HepG2 (cell line): ENCODE data around the gene CCDC142. TPM values are rescaled to one million over a fixed set of nuclear protein-coding genes. Genes with fewer than 3 reads are reported as not detected.
A peak's percentile ranks its signal among the peaks of the same experiment; 100 is the strongest.

ENCODE experiments used
- CC2D1A ChIP-seq: sonication (generic); formaldehyde crosslinking; IDR thresholded peaks from 2 replicates; pipeline ENCODE4 v1.8.1; 2023; ENCODE audit warnings: mild to moderate bottlenecking, missing genetic modification reagents
- HNF4A ChIP-seq: sonication (generic); formaldehyde crosslinking; IDR thresholded peaks from 2 replicates; pipeline ENCODE4 v1.4.0; 2020; ENCODE audit warnings: missing genetic modification reagents
- KAT7 ChIP-seq: IDR thresholded peaks from 2 replicates; pipeline ENCODE4 v1.6.1; 2018; ENCODE audit warnings: borderline replicate concordance, missing compliant biosample characterization
- KLF9 ChIP-seq: IDR thresholded peaks from 2 replicates; pipeline ENCODE4 v1.6.1; 2016; ENCODE audit warnings: low read depth
- PHF20 ChIP-seq: sonication (generic); formaldehyde crosslinking; IDR thresholded peaks from 2 replicates; pipeline ENCODE4 v1.5.0; 2020; ENCODE audit warnings: mild to moderate bottlenecking, missing genetic modification reagents
- SCMH1 ChIP-seq: sonication (generic); formaldehyde crosslinking; IDR thresholded peaks from 2 replicates; pipeline ENCODE4 v1.9.0; 2021; ENCODE audit warnings: missing genetic modification reagents, mild to moderate bottlenecking, borderline replicate concordance
- SMARCC2 ChIP-seq: fragments of 450-650 bp; IDR thresholded peaks from 2 replicates; pipeline ENCODE4 v1.6.1; 2017; ENCODE audit warnings: antibody characterized with exemption, mild to moderate bottlenecking
- STAG1 ChIP-seq: sonication (generic); formaldehyde crosslinking; IDR thresholded peaks from 2 replicates; pipeline ENCODE4 v1.4.0; 2020; ENCODE audit warnings: missing genetic modification reagents
- TEAD2 ChIP-seq: sonication (generic); formaldehyde crosslinking; IDR thresholded peaks from 2 replicates; pipeline ENCODE4 v1.9.0; 2021; ENCODE audit warnings: missing genetic modification reagents
- ZBTB20 ChIP-seq: sonication (generic); formaldehyde crosslinking; IDR thresholded peaks from 2 replicates; pipeline ENCODE4 v1.8.1; 2023; ENCODE audit warnings: missing genetic modification reagents, low read depth, mild to moderate bottlenecking, borderline replicate concordance
- ZBTB38 ChIP-seq: sonication (generic); formaldehyde crosslinking; IDR thresholded peaks from 2 replicates; pipeline ENCODE4 v1.5.1; 2020; ENCODE audit warnings: mild to moderate bottlenecking, missing genetic modification reagents
- ZNF550 ChIP-seq: sonication (generic); formaldehyde crosslinking; IDR thresholded peaks from 2 replicates; pipeline ENCODE4 v1.4.0; 2020; ENCODE audit warnings: mild to moderate bottlenecking, missing genetic modification reagents, borderline replicate concordance
- ZNF746 ChIP-seq: sonication (generic); formaldehyde crosslinking; IDR thresholded peaks from 2 replicates; pipeline ENCODE4 v1.8.0; 2022; ENCODE audit warnings: mild to moderate bottlenecking, missing genetic modification reagents
- ZNF816 ChIP-seq: sonication (generic); formaldehyde crosslinking; IDR thresholded peaks from 2 replicates; pipeline ENCODE4 v1.8.0; 2022; ENCODE audit warnings: missing genetic modification reagents, mild to moderate bottlenecking, borderline replicate concordance
- polyA plus RNA-seq, 8 experiments: library from polyadenylated mRNA; depleted of rRNA in 3 of 8; stranded (reverse) in 7 of 8; unstranded in 1 of 8; fragments of >200 nt; fragmentation: Illumina TruSeq in 4 of 8; extraction: Trizol in 4 of 8; gene quantifications; 2 replicates each; pipeline versions ENCODE4 v1.2.1 to v1.2.3, GENCODE V29; 2011 to 2016; ENCODE audit warnings: low read depth in 4 of 8, missing spikeins in 1 of 8, mixed read lengths in 1 of 8; ENCODE audit not compliant: insufficient read depth in 1 of 8
- total RNA-seq, 5 experiments: library from RNA; depleted of rRNA; stranded (reverse); fragments of >200 nt; fragmentation: Illumina TruSeq; extraction: Trizol; gene quantifications; 2 replicates each; pipeline ENCODE4 v1.2.3, GENCODE V29; 2016; ENCODE audit warnings: low read depth in 1 of 5
- TF ChIP-seq, protein P1 (sequence below): sonication (generic); formaldehyde crosslinking; IDR thresholded peaks from 2 replicates; pipeline ENCODE4 v1.8.1; 2023; ENCODE audit warnings: missing genetic modification reagents, mild to moderate bottlenecking, borderline replicate concordance
- TF ChIP-seq, protein P2 (sequence below): sonication (generic); formaldehyde crosslinking; conservative IDR thresholded peaks from 2 replicates; pipeline ENCODE4 v1.8.0; 2022; ENCODE audit warnings: mild to moderate bottlenecking, moderate library complexity, missing genetic modification reagents
- TF ChIP-seq, protein P3 (sequence below): sonication (generic); formaldehyde crosslinking; IDR thresholded peaks from 2 replicates; pipeline ENCODE4 v1.4.0; 2020; ENCODE audit warnings: missing genetic modification reagents
- TF ChIP-seq, protein P4 (sequence below): sonication (generic); formaldehyde crosslinking; IDR thresholded peaks from 2 replicates; pipeline ENCODE4 v1.4.0; 2020; ENCODE audit warnings: missing genetic modification reagents
- TF ChIP-seq, protein P5 (sequence below): sonication (generic); formaldehyde crosslinking; IDR thresholded peaks from 2 replicates; pipeline ENCODE4 v1.5.0; 2020; ENCODE audit warnings: mild to moderate bottlenecking, low read depth, missing genetic modification reagents, borderline replicate concordance

The CCDC142 gene
- total and polyA plus RNA-seq, 2 of the 13 experiments (the other 11 are each of a cell fraction or from before 2014, with no cell fraction given): 14.7 to 30.4 TPM

DNA sequence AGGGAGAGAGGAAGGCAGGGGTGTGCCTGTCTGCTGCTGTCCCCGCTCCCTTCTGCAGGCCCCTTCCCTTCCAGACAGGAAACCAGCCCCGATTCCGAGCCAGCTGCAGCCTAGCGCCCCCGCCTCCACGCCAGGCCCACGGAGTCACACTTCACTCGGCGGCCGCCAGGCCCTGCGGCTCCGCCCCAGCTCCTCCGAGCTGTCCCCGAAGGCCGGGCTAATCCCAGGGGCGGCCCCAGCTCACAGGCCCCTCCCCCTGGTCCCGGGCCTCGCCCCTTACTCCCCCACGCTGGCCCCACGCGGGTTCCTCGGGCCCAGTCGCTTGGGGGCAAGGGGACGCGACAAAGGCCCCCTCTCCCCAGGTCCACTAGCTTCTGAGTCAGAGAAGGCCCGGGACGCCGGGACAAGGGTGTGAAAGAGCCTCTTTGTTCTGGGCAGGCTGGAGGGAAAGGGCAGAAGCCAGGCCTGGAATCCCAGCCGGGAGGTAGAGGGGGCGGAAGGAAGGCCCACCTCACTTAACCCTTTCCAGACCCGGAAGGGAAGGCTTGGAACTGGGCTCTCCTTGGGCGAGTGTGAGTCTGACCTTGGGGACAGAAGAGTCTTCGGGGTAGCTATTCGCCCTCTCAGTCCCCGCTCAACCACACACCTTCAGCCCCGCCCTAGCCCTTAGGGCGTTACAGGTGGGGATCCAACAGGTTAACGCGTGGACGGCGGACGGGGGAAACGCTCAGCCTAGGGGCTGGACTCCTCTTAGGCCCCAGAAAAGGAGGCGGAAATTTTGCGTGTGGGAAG is 42.2 kb downstream of the CCDC142 start (continued):
- TF ChIP-seq ZNF816 (no peak), ZNF746 (CRISPR knock-in tag) (peak; percentile 87), ZBTB20 (peak; percentile 91), TEAD2 (CRISPR knock-in tag) (no peak), ZBTB38 (peak; percentile 91), CC2D1A (CRISPR knock-in tag) (no peak), STAG1 (CRISPR knock-in tag) (peak; percentile 27), ZNF550 (CRISPR knock-in tag) (no peak), KLF9 (peak; percentile 98; the same call in 1 of the 2 replicates), SCMH1 (CRISPR knock-in tag) (no peak), KAT7 (CRISPR knock-in tag) (peak; percentile 89), PHF20 (CRISPR knock-in tag) (no peak; the same call in none of the 2 replicates), SMARCC2 (no peak), HNF4A (CRISPR knock-in tag) (no peak; the same call in 1 of the 2 replicates)
- TF ChIP-seq, protein P1, sequence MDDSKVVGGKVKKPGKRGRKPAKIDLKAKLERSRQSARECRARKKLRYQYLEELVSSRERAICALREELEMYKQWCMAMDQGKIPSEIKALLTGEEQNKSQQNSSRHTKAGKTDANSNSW: peak; percentile 28; the same call in 1 of the 2 replicates
- TF ChIP-seq, protein P2, sequence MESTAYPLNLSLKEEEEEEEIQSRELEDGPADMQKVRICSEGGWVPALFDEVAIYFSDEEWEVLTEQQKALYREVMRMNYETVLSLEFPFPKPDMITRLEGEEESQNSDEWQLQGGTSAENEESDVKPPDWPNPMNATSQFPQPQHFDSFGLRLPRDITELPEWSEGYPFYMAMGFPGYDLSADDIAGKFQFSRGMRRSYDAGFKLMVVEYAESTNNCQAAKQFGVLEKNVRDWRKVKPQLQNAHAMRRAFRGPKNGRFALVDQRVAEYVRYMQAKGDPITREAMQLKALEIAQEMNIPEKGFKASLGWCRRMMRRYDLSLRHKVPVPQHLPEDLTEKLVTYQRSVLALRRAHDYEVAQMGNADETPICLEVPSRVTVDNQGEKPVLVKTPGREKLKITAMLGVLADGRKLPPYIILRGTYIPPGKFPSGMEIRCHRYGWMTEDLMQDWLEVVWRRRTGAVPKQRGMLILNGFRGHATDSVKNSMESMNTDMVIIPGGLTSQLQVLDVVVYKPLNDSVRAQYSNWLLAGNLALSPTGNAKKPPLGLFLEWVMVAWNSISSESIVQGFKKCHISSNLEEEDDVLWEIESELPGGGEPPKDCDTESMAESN (CRISPR knock-in tag): peak; percentile 60; the same call in 1 of the 2 replicates
- TF ChIP-seq, protein P3, sequence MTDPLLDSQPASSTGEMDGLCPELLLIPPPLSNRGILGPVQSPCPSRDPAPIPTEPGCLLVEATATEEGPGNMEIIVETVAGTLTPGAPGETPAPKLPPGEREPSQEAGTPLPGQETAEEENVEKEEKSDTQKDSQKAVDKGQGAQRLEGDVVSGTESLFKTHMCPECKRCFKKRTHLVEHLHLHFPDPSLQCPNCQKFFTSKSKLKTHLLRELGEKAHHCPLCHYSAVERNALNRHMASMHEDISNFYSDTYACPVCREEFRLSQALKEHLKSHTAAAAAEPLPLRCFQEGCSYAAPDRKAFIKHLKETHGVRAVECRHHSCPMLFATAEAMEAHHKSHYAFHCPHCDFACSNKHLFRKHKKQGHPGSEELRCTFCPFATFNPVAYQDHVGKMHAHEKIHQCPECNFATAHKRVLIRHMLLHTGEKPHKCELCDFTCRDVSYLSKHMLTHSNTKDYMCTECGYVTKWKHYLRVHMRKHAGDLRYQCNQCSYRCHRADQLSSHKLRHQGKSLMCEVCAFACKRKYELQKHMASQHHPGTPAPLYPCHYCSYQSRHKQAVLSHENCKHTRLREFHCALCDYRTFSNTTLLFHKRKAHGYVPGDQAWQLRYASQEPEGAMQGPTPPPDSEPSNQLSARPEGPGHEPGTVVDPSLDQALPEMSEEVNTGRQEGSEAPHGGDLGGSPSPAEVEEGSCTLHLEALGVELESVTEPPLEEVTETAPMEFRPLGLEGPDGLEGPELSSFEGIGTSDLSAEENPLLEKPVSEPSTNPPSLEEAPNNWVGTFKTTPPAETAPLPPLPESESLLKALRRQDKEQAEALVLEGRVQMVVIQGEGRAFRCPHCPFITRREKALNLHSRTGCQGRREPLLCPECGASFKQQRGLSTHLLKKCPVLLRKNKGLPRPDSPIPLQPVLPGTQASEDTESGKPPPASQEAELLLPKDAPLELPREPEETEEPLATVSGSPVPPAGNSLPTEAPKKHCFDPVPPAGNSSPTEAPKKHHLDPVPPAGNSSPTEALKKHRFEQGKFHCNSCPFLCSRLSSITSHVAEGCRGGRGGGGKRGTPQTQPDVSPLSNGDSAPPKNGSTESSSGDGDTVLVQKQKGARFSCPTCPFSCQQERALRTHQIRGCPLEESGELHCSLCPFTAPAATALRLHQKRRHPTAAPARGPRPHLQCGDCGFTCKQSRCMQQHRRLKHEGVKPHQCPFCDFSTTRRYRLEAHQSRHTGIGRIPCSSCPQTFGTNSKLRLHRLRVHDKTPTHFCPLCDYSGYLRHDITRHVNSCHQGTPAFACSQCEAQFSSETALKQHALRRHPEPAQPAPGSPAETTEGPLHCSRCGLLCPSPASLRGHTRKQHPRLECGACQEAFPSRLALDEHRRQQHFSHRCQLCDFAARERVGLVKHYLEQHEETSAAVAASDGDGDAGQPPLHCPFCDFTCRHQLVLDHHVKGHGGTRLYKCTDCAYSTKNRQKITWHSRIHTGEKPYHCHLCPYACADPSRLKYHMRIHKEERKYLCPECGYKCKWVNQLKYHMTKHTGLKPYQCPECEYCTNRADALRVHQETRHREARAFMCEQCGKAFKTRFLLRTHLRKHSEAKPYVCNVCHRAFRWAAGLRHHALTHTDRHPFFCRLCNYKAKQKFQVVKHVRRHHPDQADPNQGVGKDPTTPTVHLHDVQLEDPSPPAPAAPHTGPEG (CRISPR knock-in tag): peak; percentile 51; the same call in 1 of the 2 replicates
- TF ChIP-seq, protein P4, sequence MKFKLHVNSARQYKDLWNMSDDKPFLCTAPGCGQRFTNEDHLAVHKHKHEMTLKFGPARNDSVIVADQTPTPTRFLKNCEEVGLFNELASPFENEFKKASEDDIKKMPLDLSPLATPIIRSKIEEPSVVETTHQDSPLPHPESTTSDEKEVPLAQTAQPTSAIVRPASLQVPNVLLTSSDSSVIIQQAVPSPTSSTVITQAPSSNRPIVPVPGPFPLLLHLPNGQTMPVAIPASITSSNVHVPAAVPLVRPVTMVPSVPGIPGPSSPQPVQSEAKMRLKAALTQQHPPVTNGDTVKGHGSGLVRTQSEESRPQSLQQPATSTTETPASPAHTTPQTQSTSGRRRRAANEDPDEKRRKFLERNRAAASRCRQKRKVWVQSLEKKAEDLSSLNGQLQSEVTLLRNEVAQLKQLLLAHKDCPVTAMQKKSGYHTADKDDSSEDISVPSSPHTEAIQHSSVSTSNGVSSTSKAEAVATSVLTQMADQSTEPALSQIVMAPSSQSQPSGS (CRISPR knock-in tag): no peak
- TF ChIP-seq, protein P5, sequence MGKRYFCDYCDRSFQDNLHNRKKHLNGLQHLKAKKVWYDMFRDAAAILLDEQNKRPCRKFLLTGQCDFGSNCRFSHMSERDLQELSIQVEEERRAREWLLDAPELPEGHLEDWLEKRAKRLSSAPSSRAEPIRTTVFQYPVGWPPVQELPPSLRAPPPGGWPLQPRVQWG (CRISPR knock-in tag): no peak
